Measurements from ENCODE around the gene PLXNA3.

PLXNA3 gene

DNA sequence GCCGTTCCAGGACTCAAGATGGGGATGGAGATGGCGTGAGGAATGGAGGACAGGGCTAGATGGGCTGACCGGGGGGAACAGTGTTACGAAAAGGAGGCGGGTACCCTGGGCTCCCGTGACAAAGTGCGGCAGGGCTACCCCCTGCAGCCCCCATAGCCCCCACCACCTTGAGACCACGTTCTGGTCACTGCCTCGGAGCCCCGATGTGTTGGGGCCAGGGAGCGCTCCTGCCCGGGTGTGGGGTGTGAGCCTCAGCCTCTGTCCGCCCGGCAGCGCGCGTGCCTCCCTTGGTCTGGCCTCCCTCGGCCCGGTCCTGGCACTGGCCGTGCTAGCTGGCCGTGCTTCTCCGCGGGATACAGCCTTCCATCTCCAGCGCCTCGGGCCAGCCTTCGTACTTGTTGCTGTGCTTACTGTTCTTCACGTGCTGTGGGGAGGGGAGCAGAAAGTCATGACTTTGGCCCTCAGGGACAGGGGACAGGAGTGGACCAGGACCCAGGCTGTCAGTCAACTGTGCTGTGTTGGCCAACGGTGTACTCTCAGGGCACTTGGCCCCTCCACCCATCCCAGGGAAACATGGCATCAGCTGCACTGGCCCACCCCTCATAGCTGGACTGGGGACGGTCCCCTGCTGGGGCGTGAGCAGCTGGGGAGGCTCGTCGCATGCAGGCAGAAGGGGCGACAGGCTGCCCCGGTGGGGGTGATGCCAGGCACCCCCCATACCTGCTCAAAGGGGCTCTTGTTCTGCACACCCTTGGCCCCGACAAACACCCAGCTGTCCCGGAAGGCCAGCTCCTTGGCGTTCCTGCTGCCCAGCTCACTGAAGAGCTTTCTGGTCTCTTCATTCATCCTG is 48.6 kb downstream of the PLXNA3 start:
- FAIRE-seq (no peak), DNase-seq (ENCODE audit: insufficient read length, low spot score) (no peak)
- TF ChIP-seq SPI1 (IDR thresholded peaks at IDR 0.05; ENCODE audit: low read depth, low read length) (no peak), POLR2AphosphoS5 (IDR thresholded peaks at IDR 0.05; ENCODE audit: low read depth, low read length) (no peak), TAF1 (IDR thresholded peaks at IDR 0.05; ENCODE audit: low read depth, low read length) (no peak), POLR2A (IDR thresholded peaks at IDR 0.05; ENCODE audit: low read depth, low read length) (no peak), POU2F2 (IDR thresholded peaks at IDR 0.05; ENCODE audit: low read depth, low read length) (no peak), PAX5 (IDR thresholded peaks at IDR 0.05; ENCODE audit: insufficient read depth, low read length, severe bottlenecking) (no peak)

DNA sequence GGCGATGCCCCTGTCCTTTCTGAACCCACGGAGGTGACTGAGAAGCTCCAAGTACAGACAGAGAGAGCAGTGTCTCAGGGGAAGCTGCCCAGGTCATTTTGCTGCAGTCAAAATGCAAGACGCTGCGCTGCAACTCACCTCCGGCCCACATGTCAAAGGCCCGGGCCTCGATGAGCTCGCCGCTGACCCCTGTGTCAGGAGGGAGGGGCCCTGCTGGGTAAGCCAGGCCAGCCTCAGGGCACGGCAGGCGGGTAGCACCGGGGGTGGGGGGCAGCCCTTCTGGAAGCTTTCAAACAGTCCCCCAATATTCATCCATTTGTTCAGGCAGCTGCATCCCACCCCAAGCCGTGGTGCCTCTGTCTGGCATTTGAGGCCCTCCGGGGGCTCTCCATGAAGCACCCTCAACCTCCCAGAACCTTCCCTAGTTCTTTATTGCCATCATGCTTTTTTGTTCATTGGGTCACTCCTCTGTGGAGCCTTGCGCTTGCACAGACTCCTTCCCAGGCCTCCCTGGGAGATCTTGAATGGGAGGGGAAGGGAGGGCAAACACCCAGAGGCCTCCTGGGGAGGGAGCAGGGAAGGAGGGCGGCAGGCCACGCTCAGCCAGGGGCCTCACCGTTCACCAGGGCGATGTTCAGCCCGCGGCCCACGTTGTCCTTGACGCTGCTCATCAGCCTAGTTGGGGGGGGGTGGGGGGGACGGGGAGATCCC is 49.7 kb downstream of the PLXNA3 start:
- FAIRE-seq (no peak), DNase-seq (ENCODE audit: insufficient read length, low spot score) (no peak)
- no peak for TF ChIP-seq POU2F2 (IDR thresholded peaks at IDR 0.05; ENCODE audit: low read depth, low read length)
- no peak for TF ChIP-seq POLR2AphosphoS5 (IDR thresholded peaks at IDR 0.05; ENCODE audit: low read depth, low read length)
- no peak for TF ChIP-seq TAF1 (IDR thresholded peaks at IDR 0.05; ENCODE audit: low read depth, low read length)
- TF ChIP-seq POLR2A (IDR thresholded peaks at IDR 0.05; ENCODE audit: low read depth, low read length), result no peak
- no peak for TF ChIP-seq SPI1 (IDR thresholded peaks at IDR 0.05; ENCODE audit: low read depth, low read length)
- TF ChIP-seq PAX5 (IDR thresholded peaks at IDR 0.05; ENCODE audit: insufficient read depth, low read length, severe bottlenecking), result no peak

DNA sequence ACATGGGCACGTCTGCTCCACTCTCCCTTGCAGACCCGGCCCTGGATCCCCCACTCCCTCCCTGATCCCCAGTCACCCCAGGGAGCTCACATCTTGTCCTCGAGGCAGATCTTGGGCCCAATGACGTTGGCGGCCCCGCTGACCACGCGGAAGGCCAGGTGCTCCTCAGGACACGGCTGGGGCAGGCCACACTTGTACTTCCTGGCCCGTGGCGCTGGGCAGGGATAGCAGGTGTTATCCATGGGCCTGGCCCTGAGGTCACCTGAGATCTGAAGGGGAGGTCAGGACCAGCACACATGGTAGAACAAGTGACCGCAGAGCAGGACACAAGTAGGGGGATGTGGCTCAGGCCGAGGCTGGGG is 50.3 kb downstream of the PLXNA3 start:
- FAIRE-seq (no peak), DNase-seq (ENCODE audit: insufficient read length, low spot score) (no peak)
- TF ChIP-seq POLR2A (IDR thresholded peaks at IDR 0.05; ENCODE audit: low read depth, low read length), result no peak
- no peak for TF ChIP-seq POLR2AphosphoS5 (IDR thresholded peaks at IDR 0.05; ENCODE audit: low read depth, low read length)
- no peak for TF ChIP-seq TAF1 (IDR thresholded peaks at IDR 0.05; ENCODE audit: low read depth, low read length)
- no peak for TF ChIP-seq SPI1 (IDR thresholded peaks at IDR 0.05; ENCODE audit: low read depth, low read length)
- TF ChIP-seq POU2F2 (IDR thresholded peaks at IDR 0.05; ENCODE audit: low read depth, low read length), result no peak
- no peak for TF ChIP-seq PAX5 (IDR thresholded peaks at IDR 0.05; ENCODE audit: insufficient read depth, low read length, severe bottlenecking)

- no peak for FAIRE-seq
- DNase-seq (ENCODE audit: insufficient read length, low spot score), result no peak
- TF ChIP-seq POLR2A (IDR thresholded peaks at IDR 0.05; ENCODE audit: low read depth, low read length), result no peak
Observed at GRCh38 chrX:154509455-154509854, 51.4 kb downstream of the PLXNA3 start.

DNA sequence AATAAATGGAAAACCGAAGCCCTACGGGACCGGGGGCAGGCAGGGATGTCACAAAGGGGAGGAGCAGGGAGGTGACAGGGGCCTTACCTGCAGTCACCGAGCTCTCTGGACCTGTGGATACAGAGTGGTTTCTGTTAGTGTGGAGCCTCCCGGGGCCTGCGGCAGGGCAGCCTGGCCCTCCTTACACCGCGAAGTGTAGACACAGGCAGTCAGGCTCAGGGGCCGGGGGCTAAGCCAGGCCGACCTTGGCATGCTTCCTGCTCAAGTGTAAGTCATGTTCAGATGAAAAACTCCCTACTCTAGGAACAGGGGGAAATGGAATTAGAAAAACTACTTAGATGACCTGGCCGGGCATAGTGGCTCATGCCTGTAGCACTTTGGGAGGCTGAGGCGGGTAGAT is 53.7 kb downstream of the PLXNA3 start:
- FAIRE-seq (no peak), DNase-seq (ENCODE audit: insufficient read length, low spot score) (no peak)
- no peak for TF ChIP-seq PAX5 (IDR thresholded peaks at IDR 0.05; ENCODE audit: insufficient read depth, low read length, severe bottlenecking)
- no peak for TF ChIP-seq POLR2A (IDR thresholded peaks at IDR 0.05; ENCODE audit: low read depth, low read length)
- TF ChIP-seq POU2F2 (IDR thresholded peaks at IDR 0.05; ENCODE audit: low read depth, low read length), result no peak
- TF ChIP-seq TAF1 (IDR thresholded peaks at IDR 0.05; ENCODE audit: low read depth, low read length), result no peak
- no peak for TF ChIP-seq SPI1 (IDR thresholded peaks at IDR 0.05; ENCODE audit: low read depth, low read length)
- no peak for TF ChIP-seq POLR2AphosphoS5 (IDR thresholded peaks at IDR 0.05; ENCODE audit: low read depth, low read length)

DNA sequence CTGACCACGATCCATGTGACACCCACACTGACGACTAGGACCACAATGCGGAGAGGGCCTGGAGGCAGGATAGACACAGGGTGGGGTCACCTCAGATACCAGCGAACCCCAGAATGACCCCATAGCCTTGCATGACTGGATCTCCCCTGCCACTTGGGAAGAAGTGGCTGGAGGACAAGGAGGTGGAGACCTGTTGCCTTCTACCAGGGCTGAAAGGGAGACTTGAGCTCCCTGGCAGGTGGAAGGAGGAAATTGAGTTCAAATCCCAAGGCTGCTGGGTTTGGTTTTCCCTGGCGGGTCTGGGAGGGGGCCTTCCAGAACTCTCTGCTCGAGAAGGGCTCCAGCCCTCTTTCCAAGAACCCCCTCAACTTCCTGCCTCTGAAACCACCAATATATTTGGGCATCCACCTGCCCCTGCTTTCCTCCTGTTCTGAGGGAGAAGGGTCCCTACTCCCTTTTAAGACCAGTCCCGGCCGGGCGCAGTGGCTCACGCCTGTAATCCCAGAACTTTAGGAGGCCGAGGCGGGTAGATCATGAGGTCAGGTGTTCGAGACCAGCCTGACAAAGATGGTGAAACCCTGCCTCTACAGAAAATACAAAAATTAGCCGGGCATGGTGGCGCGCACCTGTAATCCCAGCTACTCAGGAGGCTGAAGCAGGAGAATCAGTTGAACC is 54.9 kb downstream of the PLXNA3 start:
- no peak for DNase-seq (ENCODE audit: insufficient read length, low spot score)
- no peak for FAIRE-seq
- TF ChIP-seq TAF1 (IDR thresholded peaks at IDR 0.05; ENCODE audit: low read depth, low read length) (no peak), PAX5 (IDR thresholded peaks at IDR 0.05; ENCODE audit: insufficient read depth, low read length, severe bottlenecking) (no peak), POLR2AphosphoS5 (IDR thresholded peaks at IDR 0.05; ENCODE audit: low read depth, low read length) (no peak), POLR2A (IDR thresholded peaks at IDR 0.05; ENCODE audit: low read depth, low read length) (no peak), POU2F2 (IDR thresholded peaks at IDR 0.05; ENCODE audit: low read depth, low read length) (no peak)

- TF ChIP-seq POU2F2 (IDR thresholded peaks at IDR 0.05; ENCODE audit: low read depth, low read length) (no peak), POLR2A (IDR thresholded peaks at IDR 0.05; ENCODE audit: low read depth, low read length) (no peak)
- DNase-seq (ENCODE audit: insufficient read length, low spot score) (no peak), FAIRE-seq (no peak)
Observed at GRCh38 chrX:154513716-154514115, 55.6 kb downstream of the PLXNA3 start.

DNA sequence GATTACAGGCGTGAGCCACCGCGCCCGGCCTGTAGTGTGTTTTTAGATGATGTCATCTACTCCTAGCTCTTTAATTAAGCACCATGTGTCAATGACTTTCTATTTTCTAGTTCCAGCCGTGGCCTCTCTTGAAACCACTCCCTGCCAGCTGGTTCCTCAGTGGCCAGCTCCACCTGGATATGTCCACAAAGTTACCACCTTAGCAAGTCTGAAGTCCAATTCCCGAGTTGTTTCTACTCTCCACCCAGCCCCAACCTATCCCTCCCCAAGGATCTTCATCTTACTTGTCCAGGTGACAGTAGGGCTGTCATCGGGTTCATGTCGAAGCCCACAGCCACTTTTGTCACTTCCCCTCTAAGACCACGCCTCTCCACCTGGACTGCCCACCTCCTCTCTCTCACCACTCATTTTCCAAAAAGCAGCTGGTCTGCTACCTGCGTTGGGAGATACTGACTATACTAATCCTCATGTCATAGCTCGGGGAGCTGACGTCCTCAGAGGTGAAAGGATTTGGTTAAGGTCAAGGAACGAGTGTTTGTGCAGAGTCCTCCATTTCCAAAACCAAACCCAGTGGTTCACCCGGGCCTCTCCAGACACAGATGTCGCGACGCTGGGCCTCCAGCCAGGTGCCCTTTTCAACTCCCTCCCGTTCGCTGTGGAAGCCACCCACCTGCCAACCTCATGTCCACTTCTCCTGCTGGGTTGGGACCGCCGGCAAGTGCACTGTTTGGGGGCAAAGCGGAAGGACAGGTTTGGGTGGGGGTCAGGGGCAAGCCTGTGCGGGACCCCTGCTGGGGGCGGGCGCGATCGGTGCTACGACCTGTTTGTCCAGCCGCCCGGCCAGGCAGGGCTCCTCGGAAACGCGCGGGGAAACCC is 57.2 kb downstream of the PLXNA3 start:
- TF ChIP-seq TAF1 (IDR thresholded peaks at IDR 0.05; ENCODE audit: low read depth, low read length), result no peak
- peak; percentile 74 for TF ChIP-seq SPI1 (IDR thresholded peaks at IDR 0.05; ENCODE audit: low read depth, low read length)
- DNase-seq (ENCODE audit: insufficient read length, low spot score) (no peak), FAIRE-seq (peak; percentile 77)

- TF ChIP-seq POLR2A (IDR thresholded peaks at IDR 0.05; ENCODE audit: low read depth, low read length) (peak; percentile 63), PAX5 (IDR thresholded peaks at IDR 0.05; ENCODE audit: insufficient read depth, low read length, severe bottlenecking) (no peak), POLR2AphosphoS5 (IDR thresholded peaks at IDR 0.05; ENCODE audit: low read depth, low read length) (peak; percentile 67), SPI1 (IDR thresholded peaks at IDR 0.05; ENCODE audit: low read depth, low read length) (no peak), POU2F2 (IDR thresholded peaks at IDR 0.05; ENCODE audit: low read depth, low read length) (no peak), TAF1 (IDR thresholded peaks at IDR 0.05; ENCODE audit: low read depth, low read length) (0 out of 2 replicates have a peak, but pooled peaks have one; percentile 35)
- FAIRE-seq, result peak; percentile 98
- DNase-seq (ENCODE audit: insufficient read length, low spot score), result peak; percentile 67
Observed at GRCh38 chrX:154515966-154516655, 58.0 kb downstream of the PLXNA3 start, which contains the start of gene FAM3A. TSS of gene FAM3A (minus strand) at chrX:154516232. CDS start at chrX:154515772, 460 bp downstream.

Measured in GM12891 (cell line).